22Rv1 (cell line): Measurements from ENCODE around the gene PLXNB2.

Source experiments
- CTCF ChIP-seq: fragments of 450-650 bp; IDR thresholded peaks from 2 replicates; pipeline ENCODE4 v1.5.1; 2017; ENCODE audit warnings: mild to moderate bottlenecking
- ZFX ChIP-seq: fragments of 450-650 bp; IDR thresholded peaks from 2 replicates; pipeline ENCODE4 v1.6.1; 2017; ENCODE audit warnings: antibody characterized with exemption, borderline replicate concordance

DNA sequence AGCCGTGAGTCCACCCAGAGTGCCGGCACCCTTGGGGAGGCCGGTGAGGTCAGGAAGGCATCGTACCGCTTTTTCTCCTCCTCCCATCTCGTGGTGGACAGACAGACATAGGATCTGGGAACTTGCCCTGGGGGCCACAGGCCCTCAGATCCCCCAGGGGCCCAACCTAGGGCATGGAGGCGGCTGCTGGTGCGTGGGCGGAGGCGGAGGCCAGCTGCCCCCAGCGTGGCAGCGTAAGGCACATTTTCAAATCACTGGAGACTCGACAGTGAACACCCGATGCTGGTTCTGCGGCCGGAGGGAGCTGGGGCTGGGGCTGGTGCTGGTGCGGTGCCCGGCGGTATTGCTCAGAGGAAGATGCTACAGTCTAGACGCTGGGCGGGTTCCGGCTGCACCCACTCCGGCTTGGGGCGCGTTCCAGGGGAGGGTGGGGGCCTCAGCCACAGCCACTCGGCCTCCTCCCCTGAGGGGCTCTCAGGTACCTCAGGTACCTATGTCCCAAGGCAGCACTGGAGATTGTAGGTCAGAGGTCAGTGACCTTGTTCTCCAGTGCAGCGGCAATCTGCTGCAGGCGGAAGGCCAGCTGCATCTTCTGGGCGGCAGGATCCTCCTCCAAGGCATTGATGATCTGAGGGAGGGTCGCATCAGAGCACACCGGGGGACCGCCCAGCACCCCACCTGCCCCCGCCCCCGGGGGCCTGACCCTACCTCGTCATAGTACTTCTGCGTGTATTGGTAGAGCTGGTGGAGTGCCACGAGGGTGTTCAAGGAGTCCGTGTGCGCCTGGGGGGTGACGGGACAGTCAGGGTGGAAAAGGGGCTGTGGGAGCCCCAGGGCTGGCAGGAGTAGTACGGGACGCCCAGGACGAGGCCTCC lies 32.0 kb downstream of the PLXNB2 start:
- no peak for TF ChIP-seq CTCF
- no peak for TF ChIP-seq ZFX
